HG03558 (cell line): Measurements from ENCODE around the gene PRR30.
"Not testable (repeated sequence)": the region's sequence is repeated elsewhere in the genome, so short reads cannot be mapped to it uniquely, and the experiment has no call there.

Experiments
- ATAC-seq: cut with Tn5 transposase; IDR thresholded peaks from one replicate; pipeline ENCODE4 v1.9.1; 2021; ENCODE audit warnings: moderate number of reproducible peaks; ENCODE audit not compliant: unreplicated experiment; ENCODE audit errors: extremely low read depth

The PRR30 gene

DNA sequence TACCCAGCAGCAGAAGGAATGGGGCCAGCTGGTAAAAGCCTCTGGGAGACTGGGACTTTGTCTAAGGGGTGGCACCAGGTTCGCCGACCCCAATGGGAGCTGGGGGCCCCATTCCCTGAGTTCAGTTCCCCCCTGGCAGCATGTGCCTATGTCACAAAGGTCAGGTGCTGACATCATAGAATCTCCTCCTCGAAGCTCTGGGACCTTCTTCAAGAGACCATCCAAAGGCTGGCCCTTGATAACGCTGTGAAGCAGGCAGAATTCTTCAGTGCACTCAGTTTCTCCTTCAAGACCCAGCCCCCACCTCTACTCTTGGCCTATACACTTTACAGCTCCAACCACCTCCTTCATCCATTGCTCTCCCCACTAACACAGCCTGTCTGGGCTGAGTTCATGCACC, at the start of gene PRR30:
Gene PRR30, minus strand, starts transcription at position 101 of the 400 bp plus-strand sequence. CDS start 1,081 bp downstream, outside the sequence.
- no peak for ATAC-seq

GRCh38 chr2:27186613-27187345, 47.6 kb upstream of the PRR30 start:
- ATAC-seq, result no peak

- no peak for ATAC-seq
Measured at GRCh38 chr2:27185331-27186026, 46.3 kb upstream of the PRR30 start.

- ATAC-seq, result no peak
Measured at GRCh38 chr2:27184115-27184514, 44.9 kb upstream of the PRR30 start.

DNA sequence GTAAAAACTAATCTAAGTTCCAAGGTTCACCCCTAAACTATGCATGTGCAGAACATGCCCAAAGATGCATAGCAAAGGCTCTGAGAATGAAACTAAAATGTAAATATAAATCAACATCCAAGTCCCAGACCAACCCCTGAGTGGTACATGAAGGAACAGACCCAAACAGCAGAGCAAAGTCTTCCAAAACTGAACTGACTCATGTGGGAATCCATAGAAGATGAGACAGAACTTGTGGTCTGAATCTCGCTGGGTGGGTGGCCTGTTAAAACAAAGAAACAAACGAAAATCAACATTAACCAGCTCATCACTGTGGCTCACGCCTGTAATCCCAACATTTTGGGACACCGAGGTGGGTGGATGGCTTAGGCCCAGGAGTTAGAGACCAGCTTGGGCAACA, 43.1 kb upstream of the PRR30 start:
- no peak for ATAC-seq

GRCh38 chr2:27179344-27180000, 40.3 kb upstream of the PRR30 start:
- ATAC-seq, result no peak

DNA sequence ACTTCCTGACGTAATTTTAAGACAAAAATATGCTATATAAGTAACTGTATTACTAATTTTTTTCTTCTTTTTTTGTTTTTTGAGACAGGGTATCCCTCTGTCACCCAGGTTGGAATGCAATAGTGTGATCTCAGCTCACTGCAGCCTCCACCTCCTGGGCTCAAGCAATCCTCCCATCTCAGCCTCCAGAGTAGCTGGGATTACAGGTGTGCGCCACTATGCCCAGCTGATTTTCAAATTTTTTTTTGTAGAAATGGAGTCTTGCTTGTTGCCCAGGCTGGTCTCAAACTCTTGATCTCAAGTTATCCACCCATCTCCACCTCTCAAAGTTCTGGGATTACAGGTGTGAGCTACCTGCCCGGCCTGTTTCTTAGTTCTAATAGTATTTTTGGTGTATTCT, 39.3 kb upstream of the PRR30 start:
- no peak for ATAC-seq

DNA sequence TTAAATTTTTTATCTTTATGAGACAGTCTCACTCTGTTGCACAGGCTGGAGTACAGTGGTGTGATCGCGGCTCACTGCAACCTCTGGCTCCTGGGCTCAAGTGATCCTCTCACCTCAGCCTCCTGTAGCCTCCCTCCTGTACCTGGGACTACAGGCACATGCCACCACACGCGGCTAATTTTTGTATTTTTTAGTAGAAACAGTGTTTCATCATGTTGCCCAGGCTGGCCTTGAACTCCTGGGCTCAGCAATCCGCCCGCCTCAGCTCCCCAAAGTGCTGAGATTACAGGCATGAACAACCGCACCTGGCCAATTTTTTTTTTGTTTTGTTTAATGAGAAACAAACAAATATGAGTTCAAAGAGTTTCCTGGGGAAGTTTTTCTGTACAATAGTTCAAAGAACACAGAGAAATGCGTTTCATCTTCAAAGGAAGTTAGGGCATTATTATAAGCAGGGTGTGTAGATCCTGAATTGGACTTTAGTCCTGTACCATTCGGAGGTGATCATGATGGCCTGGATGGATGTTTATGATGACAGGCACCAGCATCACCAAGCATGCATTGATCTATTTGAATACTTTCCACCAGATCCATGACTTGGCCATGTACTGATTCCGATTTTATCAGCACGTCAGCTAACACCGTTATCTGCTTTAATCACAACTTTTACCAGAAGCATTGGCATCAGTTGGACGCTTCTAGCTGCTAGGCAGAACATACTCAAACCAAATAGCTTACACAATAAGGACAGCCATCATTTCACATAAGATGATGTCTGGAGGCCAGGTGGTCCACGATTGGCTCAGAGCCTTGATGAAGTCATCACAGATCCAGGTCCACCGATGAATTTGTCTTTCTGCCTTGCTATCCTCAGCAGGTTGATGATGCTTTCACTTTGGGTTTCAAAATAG, 38.5 kb upstream of the PRR30 start:
- no peak for ATAC-seq

GRCh38 chr2:27175781-27176180, 36.6 kb upstream of the PRR30 start:
- ATAC-seq, result not testable (repeated sequence)

- ATAC-seq, result no peak
Measured at GRCh38 chr2:27175330-27175729, 36.1 kb upstream of the PRR30 start.

- no peak for ATAC-seq
Measured at GRCh38 chr2:27174638-27175037, 35.4 kb upstream of the PRR30 start.

DNA sequence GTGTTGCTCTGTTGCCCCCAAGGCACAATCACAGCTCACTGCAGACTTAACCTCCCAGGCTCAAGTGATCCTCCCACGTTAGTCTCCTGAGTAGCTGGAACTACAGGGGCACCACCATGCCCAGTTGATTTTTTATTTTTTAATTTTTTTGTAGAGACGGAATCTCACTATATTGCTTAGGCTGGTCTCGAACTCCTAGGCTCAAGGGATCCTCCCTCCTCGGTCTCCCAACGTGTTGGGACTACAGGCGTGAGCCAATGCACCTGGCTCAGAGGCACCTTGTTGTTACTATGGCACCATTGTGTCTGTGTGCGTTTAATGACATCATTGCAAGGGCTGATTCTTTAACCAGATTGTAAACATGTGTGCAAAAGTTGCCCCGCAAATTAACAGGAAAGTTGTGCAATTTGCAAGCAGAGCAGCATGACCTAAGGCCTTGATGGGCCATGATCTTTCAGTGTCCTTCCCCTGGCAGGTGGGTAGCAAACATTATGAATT, 32.2 kb upstream of the PRR30 start:
- ATAC-seq, result no peak

- no peak for ATAC-seq
Measured at GRCh38 chr2:27170581-27171337, 31.5 kb upstream of the PRR30 start.

DNA sequence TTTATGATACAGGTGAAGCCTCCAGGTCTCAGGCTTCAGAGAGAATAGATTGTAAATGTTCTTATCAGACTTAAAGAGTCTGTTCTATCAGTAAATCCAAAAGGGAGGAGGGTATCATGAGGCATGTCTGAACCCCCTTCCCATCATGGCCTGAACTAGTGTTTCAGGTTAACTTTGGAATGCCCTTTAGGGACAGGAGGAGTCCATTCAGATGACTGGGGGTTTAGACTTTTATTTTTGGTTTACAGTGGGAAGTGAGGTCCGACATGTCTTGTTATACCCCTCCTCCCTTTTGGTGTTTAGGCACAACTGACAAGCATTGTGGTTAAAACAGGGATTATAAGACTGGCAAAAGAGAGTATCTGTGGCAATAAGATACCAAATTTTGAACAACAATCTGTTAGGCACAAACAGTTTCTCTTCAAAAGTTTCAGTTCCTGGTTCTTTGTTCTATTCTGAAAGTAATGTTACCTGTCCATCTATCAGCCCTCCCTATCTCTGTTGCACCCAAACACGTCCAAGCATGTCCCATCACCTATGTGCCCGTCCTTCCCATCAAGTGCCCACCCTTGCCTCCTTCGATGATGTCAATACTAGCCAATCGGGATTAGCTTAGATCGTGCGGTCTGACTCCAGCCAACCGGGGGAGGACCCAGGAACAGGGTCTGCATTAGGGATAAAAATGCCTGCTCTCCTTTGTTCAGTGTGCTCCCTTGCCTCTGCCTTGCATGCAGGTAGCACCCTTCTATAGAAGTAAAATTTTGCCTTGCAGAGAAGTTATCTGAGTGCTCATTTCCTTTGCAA, 26.0 kb upstream of the PRR30 start:
- ATAC-seq, result no peak

DNA sequence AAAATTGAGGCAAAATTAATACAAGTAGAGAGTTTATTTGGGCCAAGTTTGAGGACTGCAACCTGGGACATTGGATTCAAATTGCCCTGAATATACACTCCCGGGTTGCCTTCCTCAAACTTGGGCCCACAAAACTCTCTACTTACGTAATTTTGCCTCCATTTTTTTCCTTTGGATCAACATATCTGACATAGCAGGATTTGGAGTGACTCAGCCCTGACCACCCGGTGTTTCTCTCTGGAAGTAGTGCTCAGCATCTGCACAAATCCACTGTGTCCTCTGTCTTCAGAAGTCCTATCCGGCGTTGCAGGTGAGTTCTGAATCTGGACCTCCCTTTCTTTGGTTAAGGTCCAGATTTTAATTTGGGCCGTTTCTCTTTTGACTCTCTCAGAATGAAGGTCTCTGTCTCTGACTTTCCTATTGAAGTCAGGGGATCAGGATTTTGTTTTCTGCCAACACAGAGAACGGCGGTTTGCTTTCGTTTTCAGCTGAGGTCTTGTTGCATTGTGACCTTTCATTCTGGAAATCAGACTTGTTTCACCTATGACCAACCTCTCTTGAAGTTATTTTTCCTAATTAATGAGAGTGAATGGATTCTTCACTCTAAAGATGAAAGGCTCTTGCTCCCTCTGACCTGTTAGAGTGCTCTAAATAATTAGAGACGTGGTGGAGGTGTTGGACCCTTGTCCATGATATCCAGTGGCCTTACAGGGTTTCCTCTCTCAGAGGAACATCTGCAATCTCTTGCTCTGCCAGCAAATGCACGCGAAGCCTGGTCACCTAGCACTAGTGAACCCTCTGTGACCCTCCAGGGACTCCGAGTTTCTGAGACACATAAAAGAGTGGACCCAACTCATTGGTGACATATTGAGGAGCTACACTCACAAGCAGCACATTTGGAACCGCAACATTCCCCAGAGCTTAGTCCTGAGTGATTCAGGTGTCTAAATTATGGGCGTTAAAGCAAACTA, 23.2 kb upstream of the PRR30 start:
- ATAC-seq, result no peak

- ATAC-seq, result no peak
Measured at GRCh38 chr2:27160191-27160590, 21.0 kb upstream of the PRR30 start.

DNA sequence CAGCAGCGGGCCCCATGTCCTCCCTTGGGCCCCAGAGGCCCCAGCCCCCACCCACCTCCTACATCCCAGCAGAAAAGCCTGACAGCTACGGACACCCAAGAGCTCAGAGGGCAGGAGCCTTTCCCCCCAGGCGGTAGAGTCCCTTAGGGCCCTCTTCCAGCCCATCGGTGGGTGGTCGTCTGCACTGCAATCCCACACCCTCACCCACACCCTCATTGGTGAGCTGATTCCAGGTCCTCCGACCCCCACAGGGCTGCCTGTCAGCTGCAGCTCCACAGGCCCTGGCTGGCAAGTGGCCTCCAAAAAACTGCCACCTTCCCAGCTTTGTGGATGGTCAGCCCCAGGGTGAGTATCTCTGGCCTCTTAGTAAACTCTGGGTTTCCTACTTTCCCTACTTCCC, 20.1 kb upstream of the PRR30 start:
- no peak for ATAC-seq

- no peak for ATAC-seq
Measured at GRCh38 chr2:27158468-27158867, 19.3 kb upstream of the PRR30 start.
